GM21360 (cell line): ENCODE results near the gene LUC7L.
"Not testable (repeated sequence)": the region's sequence is repeated elsewhere in the genome, so short reads cannot be mapped to it uniquely, and the experiment has no call there.

ENCODE experiments used
- ATAC-seq: cut with Tn5 transposase; IDR thresholded peaks from one replicate; pipeline ENCODE4 v1.9.1; 2021; ENCODE audit warnings: mild to moderate bottlenecking, moderate library complexity; ENCODE audit not compliant: unreplicated experiment

Gene LUC7L

DNA sequence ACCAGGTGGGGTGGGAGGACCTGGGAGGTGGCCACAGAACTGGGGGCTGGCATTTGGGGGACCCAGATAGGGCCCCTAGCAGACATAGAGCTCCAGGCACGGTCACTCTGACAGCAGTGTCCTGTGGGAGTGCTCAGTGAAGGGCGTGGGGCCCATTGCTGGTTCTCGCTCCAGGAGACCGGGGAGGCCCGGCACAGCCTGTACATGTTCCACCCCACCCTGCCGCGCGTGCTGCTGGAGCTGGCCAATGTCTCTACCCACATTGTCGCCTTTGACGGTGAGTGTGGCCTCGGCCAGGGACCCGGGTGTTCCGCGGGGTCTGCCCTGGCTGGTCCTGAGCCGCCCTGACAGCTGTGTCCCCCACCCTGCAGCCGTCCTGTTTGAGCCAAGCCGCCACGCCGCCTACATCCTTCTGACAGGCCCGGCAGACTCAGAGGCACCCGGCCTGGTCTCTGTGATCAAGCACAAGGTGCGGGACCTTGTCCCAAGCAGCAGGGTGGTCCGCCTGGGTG lies 35.2 kb upstream of the LUC7L start:
- no peak for ATAC-seq

DNA sequence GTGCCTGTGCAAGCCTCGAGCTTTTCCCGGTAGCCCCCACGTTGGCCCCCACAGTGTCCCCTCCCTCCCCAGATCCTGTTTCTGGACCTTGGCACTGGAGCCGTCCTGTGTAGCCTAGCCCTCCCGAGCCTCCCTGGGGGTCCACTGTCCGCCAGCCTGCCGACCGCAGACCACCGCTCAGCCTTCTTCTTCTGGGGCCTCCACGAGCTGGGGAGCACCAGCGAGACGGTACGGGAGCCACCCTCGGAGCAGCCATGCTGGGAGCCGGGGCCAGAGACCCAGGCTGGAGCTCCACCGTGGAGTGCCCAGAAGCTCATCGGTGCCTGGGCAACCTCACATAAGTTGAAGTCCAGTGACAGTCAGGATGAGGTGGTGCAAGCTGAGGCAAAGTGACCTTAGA lies 34.7 kb upstream of the LUC7L start:
- ATAC-seq: no peak

GRCh38 chr16:263182-263774 lies 34.0 kb upstream of the LUC7L start:
- ATAC-seq: no peak

DNA sequence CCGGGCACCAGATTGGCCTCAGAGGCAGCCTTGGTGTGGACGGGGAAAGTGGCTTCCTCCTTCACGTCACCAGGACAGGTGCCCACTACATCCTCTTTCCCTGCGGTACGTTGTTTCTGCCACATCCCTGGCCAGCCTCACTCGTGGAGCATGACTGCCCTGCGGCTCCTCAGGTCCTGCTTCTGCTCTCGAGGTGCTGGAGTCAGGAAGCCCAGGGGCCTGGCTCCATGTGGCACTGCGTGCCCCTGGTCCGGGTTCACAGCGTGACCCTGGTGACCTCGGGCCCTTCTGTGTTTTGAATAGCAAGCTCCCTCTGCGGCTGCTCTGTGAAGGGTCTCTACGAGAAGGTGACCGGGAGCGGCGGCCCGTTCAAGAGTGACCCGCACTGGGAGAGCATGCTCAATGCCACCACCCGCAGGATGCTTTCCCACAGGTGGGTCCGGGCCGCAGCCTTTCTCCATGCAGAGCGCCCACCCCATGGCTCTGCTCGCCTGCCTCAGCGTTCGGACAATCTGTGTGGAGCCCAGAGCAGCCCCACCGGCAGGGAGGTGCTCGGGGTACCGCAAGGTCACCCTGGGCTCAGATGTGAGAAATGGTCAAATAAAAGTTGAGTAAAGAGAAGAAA lies 33.0 kb upstream of the LUC7L start:
- no peak for ATAC-seq

DNA sequence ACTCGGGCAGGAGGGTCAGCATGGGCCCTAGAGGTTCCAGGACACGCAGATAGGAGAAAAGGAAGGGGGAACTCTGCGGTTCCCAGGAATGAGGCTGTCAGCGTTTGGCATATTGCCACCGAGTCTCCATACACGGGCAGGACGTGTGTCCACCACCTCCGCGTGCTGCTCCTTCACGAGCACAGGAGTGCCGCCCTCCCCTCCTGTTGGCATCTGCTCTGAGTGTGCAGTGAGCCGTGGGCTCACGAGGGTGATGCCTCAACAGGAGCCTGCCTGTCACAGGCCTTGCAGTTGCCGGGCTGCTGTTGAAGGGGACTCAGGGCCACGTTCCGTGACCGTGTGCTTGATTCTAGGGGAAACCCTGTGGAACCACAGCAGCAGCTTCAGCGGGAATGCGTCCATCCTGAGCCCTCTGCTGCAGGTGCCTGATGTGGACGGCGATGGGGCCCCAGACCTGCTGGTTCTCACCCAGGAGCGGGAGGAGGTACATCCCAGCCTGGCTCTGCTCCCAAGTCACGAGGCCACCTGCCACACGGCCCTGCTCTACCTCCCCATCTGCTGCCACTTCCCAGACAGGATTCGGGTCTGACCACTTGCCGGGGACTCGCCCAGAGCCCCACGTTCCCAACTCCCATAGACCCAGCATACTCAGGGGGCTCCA lies 31.9 kb upstream of the LUC7L start:
- ATAC-seq: no peak

- no peak for ATAC-seq
These were observed 31.1 kb upstream of the LUC7L start for GRCh38 chr16:260326-260725.

DNA sequence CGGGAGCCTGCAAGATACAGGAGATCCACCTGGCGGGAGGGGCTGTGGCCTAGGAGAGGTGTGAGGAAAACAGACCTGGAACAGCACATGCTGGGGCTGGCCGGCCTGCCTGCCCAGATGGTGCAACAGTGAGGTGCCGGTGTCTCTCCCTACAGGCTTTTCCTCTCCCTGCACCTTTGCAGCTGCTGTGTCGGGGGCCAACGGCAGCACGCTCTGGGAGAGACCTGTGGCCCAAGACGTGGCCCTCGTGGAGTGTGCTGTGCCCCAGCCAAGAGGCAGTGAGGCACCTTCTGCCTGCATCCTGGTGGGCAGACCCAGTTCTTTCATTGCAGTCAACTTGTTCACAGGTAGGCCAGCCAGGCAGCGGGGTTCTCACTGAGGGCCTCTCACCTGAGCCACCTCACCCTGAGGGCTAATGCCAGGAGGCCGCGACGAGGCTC lies 30.6 kb upstream of the LUC7L start:
- ATAC-seq: no peak

GRCh38 chr16:259226-259625 lies 30.0 kb upstream of the LUC7L start:
- no peak for ATAC-seq

DNA sequence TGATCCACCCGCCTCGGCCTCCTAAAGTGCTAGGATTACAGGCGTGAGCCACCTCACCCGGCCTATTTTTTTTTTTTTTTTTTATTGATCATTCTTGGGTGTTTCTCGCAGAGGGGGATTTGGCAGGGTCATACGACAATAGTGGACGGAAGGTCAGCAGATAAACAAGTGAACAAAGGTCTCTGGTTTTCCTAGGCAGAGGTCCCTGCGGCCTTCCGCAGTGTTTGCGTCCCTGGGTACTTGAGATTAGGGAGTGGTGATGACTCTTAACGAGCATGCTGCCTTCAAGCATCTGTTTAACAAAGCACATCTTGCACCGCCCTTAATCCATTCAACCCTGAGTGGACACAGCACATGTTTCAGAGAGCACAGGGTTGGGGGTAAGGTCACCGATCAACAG lies 28.8 kb upstream of the LUC7L start:
- ATAC-seq: not testable (repeated sequence)

- no peak for ATAC-seq
These were observed 25.9 kb upstream of the LUC7L start for GRCh38 chr16:255183-255582.

GRCh38 chr16:254461-254860 lies 25.2 kb upstream of the LUC7L start:
- no peak for ATAC-seq

- ATAC-seq: no peak
These were observed 24.6 kb upstream of the LUC7L start for GRCh38 chr16:253833-254232.

DNA sequence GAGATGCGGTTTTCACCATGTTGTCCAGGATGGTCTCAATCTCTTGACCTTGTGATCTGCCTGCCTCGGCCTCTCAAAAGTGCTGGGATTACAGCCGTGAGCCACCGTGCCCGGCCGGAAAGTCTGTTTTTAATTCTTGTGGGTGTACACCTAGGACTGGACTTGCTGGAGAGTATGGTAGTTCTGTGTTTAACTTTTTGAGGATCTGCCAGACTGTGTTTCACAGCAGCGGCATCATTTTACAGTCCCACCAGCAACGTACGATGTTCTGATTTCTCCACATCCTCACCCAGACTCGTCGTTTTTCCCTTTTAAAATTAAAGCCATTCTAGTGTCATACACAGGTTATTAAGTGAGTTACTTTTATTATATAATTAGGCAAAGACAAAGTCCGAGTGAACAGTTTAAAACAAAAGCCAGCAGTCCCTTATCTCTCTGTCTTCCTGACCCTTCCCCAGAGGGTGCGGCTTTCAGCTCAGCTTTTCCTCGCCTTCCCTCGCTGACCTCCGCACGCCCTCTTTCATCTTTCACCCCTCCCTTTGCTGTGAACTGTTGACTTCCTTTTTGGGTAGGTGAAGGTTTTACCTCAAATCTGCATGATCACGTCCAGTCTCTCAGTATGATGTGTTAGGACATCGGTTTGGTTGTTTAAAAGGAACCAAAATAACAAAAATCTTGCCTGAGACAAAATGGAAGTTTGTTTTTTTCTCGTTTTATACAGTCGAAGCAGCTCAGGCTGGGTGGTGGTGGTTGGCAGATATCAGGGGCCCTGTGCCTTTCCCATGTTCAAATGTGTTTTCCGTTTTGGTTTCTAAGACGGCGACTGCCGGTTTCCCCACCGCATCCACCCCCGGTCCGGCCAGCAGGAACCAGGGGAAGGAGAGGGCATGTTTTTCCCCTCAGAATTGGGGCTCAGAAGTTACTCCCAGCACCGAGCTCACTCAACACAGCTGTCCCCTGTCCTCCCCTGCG lies 23.4 kb upstream of the LUC7L start:
- no peak for ATAC-seq

- ATAC-seq: no peak
These were observed 20.2 kb upstream of the LUC7L start for GRCh38 chr16:249431-249830.

DNA sequence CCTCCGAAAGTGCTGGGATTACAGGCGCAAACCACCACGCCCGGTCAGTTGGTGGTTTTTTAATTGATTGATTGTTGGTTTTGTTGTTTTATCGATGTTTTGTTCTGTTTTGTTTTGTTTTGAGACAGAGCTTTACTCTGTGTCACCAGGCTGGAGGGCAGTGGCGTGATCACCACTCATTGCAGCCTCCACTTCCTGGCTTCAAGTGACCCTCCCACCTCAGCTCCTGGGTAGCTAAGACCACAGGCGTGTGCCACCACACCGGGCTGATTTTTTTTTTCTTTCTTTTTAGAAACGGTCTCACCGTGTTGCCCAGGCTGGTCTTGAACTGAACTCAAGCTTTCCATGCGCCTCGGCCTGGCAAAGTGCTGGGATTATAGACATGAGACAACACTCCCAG lies 17.8 kb upstream of the LUC7L start:
- no peak for ATAC-seq

- no peak for ATAC-seq
These were observed 15.9 kb upstream of the LUC7L start for GRCh38 chr16:245105-245504.

GRCh38 chr16:243348-243747 lies 14.1 kb upstream of the LUC7L start:
- ATAC-seq: no peak

- no peak for ATAC-seq
These were observed 13.0 kb upstream of the LUC7L start for GRCh38 chr16:242281-242680.

DNA sequence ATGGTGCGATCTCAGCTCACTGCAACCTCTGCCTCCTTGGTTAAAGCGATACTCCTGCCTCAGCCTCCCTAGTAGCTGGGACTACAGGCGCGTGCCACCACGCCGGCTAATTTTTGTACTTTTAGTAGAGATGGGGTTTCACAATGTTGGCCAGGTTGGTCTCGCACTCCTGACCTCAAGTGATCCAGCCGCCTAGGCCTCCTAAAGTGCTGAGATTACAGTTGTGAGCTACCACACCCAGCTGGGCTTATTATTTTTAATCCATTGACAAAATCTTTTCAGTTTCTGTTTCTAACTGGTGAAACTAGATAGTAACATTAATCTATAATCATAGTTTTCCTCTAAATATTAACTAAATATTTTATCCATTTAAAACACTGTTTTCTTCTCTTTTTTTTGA lies 11.3 kb upstream of the LUC7L start:
- no peak for ATAC-seq

DNA sequence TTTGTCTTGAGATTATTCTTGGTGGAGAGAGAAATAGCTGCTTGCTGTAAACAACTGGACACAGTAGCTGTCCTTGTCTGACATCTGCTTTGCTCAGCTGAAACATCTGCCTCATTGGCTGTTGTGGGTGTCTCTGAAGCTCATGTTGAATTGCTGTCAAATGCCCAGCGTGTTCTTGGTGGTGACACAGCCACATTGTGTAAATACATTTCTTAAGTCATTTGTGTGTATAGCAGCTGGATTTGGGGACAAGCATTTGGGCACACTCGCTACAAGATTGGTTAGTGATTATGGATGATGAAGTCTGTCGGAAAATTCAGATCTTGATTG lies 10.7 kb upstream of the LUC7L start:
- ATAC-seq: no peak
